ENCODE data around the gene SLC36A3. TPM values are rescaled to one million over a fixed set of nuclear protein-coding genes. Genes with fewer than 3 reads are reported as not detected.
"Not testable (repeated sequence)": the region's sequence is repeated elsewhere in the genome, so short reads cannot be mapped to it uniquely, and the experiment has no call there.

Gene SLC36A3
- total and polyA plus RNA-seq, 3 experiments from 2014 or later, result not detected

- Mint-ChIP-seq H3K36me3 (peaks cover 0 to 4% (median 3%) of the 10 kb centered on the region in 3 donors), H3K9me3 (peaks cover 4 to 7% (median 5%) of the 10 kb centered on the region in 5 donors), H3K4me3 (no peak overlapping the region), H3K4me1 (no peaks in the 10 kb centered on the region), H3K27ac (no peak overlapping the region), H3K27me3 (peaks cover 14 to 36% of the 10 kb centered on the region in 2 donors)
- Histone ChIP-seq H3K27me3 (ENCODE audit: insufficient read depth, low read length, poor library complexity, severe bottlenecking) (no peaks in the 10 kb centered on the region), H3K4me3 (ENCODE audit: low read length) (no peak overlapping the region), H3K36me3 (ENCODE audit: insufficient read depth, low read length) (no peaks in the 10 kb centered on the region), H3K27ac (ENCODE audit: low read depth, low read length) (no peak overlapping the region), H3K9me3 (ENCODE audit: low read length) (no peaks in the 10 kb centered on the region), H3K4me1 (ENCODE audit: insufficient read depth, low read length) (no peaks in the 10 kb centered on the region)
- CTCF ChIA-PET, result interaction anchor here (1.0 to 1.3 kb wide), 3 partner anchors 11 to 81 kb away, joined by 3 to 5 read pairs (median 3); no protein-coding TSS in a partner anchor
- DNase-seq, result peak in 2 of 5 donors; percentile 3 to 19
- POLR2A ChIA-PET, result no interaction called here
Observed at GRCh38 chr5:151315998-151316597, 12.5 kb upstream of the SLC36A3 start.

GRCh38 chr5:151313357-151313756 lies 9.8 kb upstream of the SLC36A3 start:
- no peak overlapping the region for H3K4me3 Mint-ChIP-seq
- no peak for DNase-seq
- no peaks in the 10 kb centered on the region for H3K27me3 ChIP-seq (ENCODE audit: insufficient read depth, low read length, poor library complexity, severe bottlenecking)
- peaks cover 22 to 43% of the 10 kb centered on the region in 2 donors for H3K27me3 Mint-ChIP-seq
- H3K9me3 Mint-ChIP-seq, result peaks cover 11 to 15% (median 13%) of the 10 kb centered on the region in 5 donors
- H3K4me1 ChIP-seq (ENCODE audit: insufficient read depth, low read length), result no peaks in the 10 kb centered on the region
- H3K27ac Mint-ChIP-seq, result no peak overlapping the region
- H3K4me1 Mint-ChIP-seq, result no peaks in the 10 kb centered on the region
- no peak overlapping the region for H3K27ac ChIP-seq (ENCODE audit: low read depth, low read length)
- H3K4me3 ChIP-seq (ENCODE audit: low read length), result no peak overlapping the region
- H3K36me3 Mint-ChIP-seq, result peaks cover 0 to 11% (median 4%) of the 10 kb centered on the region in 3 donors
- ChIA-PET POLR2A (no interaction called here), CTCF (no interaction called here)
- H3K9me3 ChIP-seq (ENCODE audit: low read length), result no peaks in the 10 kb centered on the region
- no peaks in the 10 kb centered on the region for H3K36me3 ChIP-seq (ENCODE audit: insufficient read depth, low read length)

- Mint-ChIP-seq H3K4me3 (no peak overlapping the region), H3K27me3 (peaks cover 22 to 41% of the 10 kb centered on the region in 2 donors), H3K9me3 (peaks cover 11 to 15% (median 13%) of the 10 kb centered on the region in 5 donors), H3K36me3 (peaks cover 0 to 11% (median 4%) of the 10 kb centered on the region in 3 donors), H3K4me1 (no peaks in the 10 kb centered on the region), H3K27ac (peak overlapping the region in 1 of 8 donors; percentile 18)
- no peak for DNase-seq
- Histone ChIP-seq H3K27me3 (ENCODE audit: insufficient read depth, low read length, poor library complexity, severe bottlenecking) (no peaks in the 10 kb centered on the region), H3K27ac (ENCODE audit: low read depth, low read length) (no peak overlapping the region), H3K4me3 (ENCODE audit: low read length) (no peak overlapping the region), H3K4me1 (ENCODE audit: insufficient read depth, low read length) (no peaks in the 10 kb centered on the region), H3K36me3 (ENCODE audit: insufficient read depth, low read length) (no peaks in the 10 kb centered on the region), H3K9me3 (ENCODE audit: low read length) (no peaks in the 10 kb centered on the region)
- ChIA-PET POLR2A (no interaction called here), CTCF (no interaction called here)
Observed at GRCh38 chr5:151312756-151313324, 9.3 kb upstream of the SLC36A3 start.

- Histone ChIP-seq H3K27ac (ENCODE audit: low read depth, low read length) (no peak overlapping the region), H3K27me3 (ENCODE audit: insufficient read depth, low read length, poor library complexity, severe bottlenecking) (no peaks in the 10 kb centered on the region), H3K9me3 (ENCODE audit: low read length) (no peaks in the 10 kb centered on the region), H3K4me3 (ENCODE audit: low read length) (no peak overlapping the region), H3K4me1 (ENCODE audit: insufficient read depth, low read length) (no peaks in the 10 kb centered on the region), H3K36me3 (ENCODE audit: insufficient read depth, low read length) (no peaks in the 10 kb centered on the region)
- H3K27me3 Mint-ChIP-seq, result peaks cover 19 to 37% of the 10 kb centered on the region in 2 donors
- H3K36me3 Mint-ChIP-seq, result peaks cover 0 to 11% (median 4%) of the 10 kb centered on the region in 3 donors
- ChIA-PET CTCF (no interaction called here), POLR2A (no interaction called here)
- no peak overlapping the region for H3K4me3 Mint-ChIP-seq
- no peak overlapping the region for H3K27ac Mint-ChIP-seq
- H3K9me3 Mint-ChIP-seq, result peaks cover 11 to 15% (median 13%) of the 10 kb centered on the region in 5 donors
- no peak for DNase-seq
- no peaks in the 10 kb centered on the region for H3K4me1 Mint-ChIP-seq
Observed at GRCh38 chr5:151310932-151311331, 7.4 kb upstream of the SLC36A3 start.

- H3K4me3 ChIP-seq (ENCODE audit: low read length), result not testable (repeated sequence)
Observed at GRCh38 chr5:151309821-151310220, 6.3 kb upstream of the SLC36A3 start.

GRCh38 chr5:151309266-151309665 lies 5.7 kb upstream of the SLC36A3 start:
- POLR2A ChIA-PET; H3K4me1 ChIP-seq (ENCODE audit: insufficient read depth, low read length); H3K4me3 Mint-ChIP-seq; H3K36me3 ChIP-seq (ENCODE audit: insufficient read depth, low read length); DNase-seq; H3K4me3 ChIP-seq (ENCODE audit: low read length); H3K27me3 ChIP-seq (ENCODE audit: insufficient read depth, low read length, poor library complexity, severe bottlenecking); H3K9me3 ChIP-seq (ENCODE audit: low read length); H3K27ac Mint-ChIP-seq; H3K4me1 Mint-ChIP-seq; CTCF ChIA-PET; H3K27ac ChIP-seq (ENCODE audit: low read depth, low read length): not testable (repeated sequence)
- H3K27me3 Mint-ChIP-seq, result peaks cover 19 to 32% of the 10 kb centered on the region in 2 donors
- H3K36me3 Mint-ChIP-seq, result peaks cover 0 to 11% (median 4%) of the 10 kb centered on the region in 3 donors
- peaks cover 11 to 15% (median 13%) of the 10 kb centered on the region in 5 donors for H3K9me3 Mint-ChIP-seq

More at GRCh38 chr5:151309821-151310220, 6.3 kb upstream of the SLC36A3 start:
- H3K4me1 Mint-ChIP-seq; POLR2A ChIA-PET; H3K27me3 ChIP-seq (ENCODE audit: insufficient read depth, low read length, poor library complexity, severe bottlenecking); DNase-seq; H3K36me3 ChIP-seq (ENCODE audit: insufficient read depth, low read length); H3K4me3 Mint-ChIP-seq; H3K9me3 ChIP-seq (ENCODE audit: low read length); CTCF ChIA-PET; H3K27ac Mint-ChIP-seq; H3K4me1 ChIP-seq (ENCODE audit: insufficient read depth, low read length); H3K27ac ChIP-seq (ENCODE audit: low read depth, low read length): not testable (repeated sequence)
- Mint-ChIP-seq H3K36me3 (peaks cover 0 to 11% (median 4%) of the 10 kb centered on the region in 3 donors), H3K9me3 (peaks cover 11 to 15% (median 13%) of the 10 kb centered on the region in 5 donors), H3K27me3 (peaks cover 19 to 35% of the 10 kb centered on the region in 2 donors)

GRCh38 chr5:151298063-151298855 lies 5.3 kb downstream of the SLC36A3 start:
- no peak overlapping the region for H3K27ac Mint-ChIP-seq
- Histone ChIP-seq H3K27me3 (ENCODE audit: insufficient read depth, low read length, poor library complexity, severe bottlenecking) (peaks cover 6% of the 10 kb centered on the region), H3K4me1 (ENCODE audit: insufficient read depth, low read length) (no peaks in the 10 kb centered on the region), H3K4me3 (ENCODE audit: low read length) (no peak overlapping the region), H3K36me3 (ENCODE audit: insufficient read depth, low read length) (no peaks in the 10 kb centered on the region), H3K27ac (ENCODE audit: low read depth, low read length) (no peak overlapping the region), H3K9me3 (ENCODE audit: low read length) (no peaks in the 10 kb centered on the region)
- H3K27me3 Mint-ChIP-seq, result peaks cover 16 to 52% of the 10 kb centered on the region in 2 donors
- H3K4me1 Mint-ChIP-seq, result no peaks in the 10 kb centered on the region
- ChIA-PET CTCF (no interaction called here), POLR2A (no interaction called here)
- no peak for DNase-seq
- H3K9me3 Mint-ChIP-seq, result no peaks in the 10 kb centered on the region
- peaks cover 0 to 3% (median 0%) of the 10 kb centered on the region in 3 donors for H3K36me3 Mint-ChIP-seq
- no peak overlapping the region for H3K4me3 Mint-ChIP-seq

- H3K9me3 Mint-ChIP-seq, result no peaks in the 10 kb centered on the region
- POLR2A ChIA-PET, result no interaction called here
Observed at GRCh38 chr5:151296974-151297373, 6.6 kb downstream of the SLC36A3 start.

More at GRCh38 chr5:151296974-151297373, 6.6 kb downstream of the SLC36A3 start:
- H3K36me3 ChIP-seq (ENCODE audit: insufficient read depth, low read length), result no peaks in the 10 kb centered on the region
- no peaks in the 10 kb centered on the region for H3K9me3 ChIP-seq (ENCODE audit: low read length)
- no peak overlapping the region for H3K4me3 ChIP-seq (ENCODE audit: low read length)
- H3K27ac ChIP-seq (ENCODE audit: low read depth, low read length), result no peak overlapping the region
- H3K27ac Mint-ChIP-seq, result no peak overlapping the region
- H3K4me1 ChIP-seq (ENCODE audit: insufficient read depth, low read length), result no peaks in the 10 kb centered on the region
- peaks cover 0 to 3% (median 0%) of the 10 kb centered on the region in 3 donors for H3K36me3 Mint-ChIP-seq
- CTCF ChIA-PET, result no interaction called here
- H3K4me3 Mint-ChIP-seq, result no peak overlapping the region
- H3K27me3 Mint-ChIP-seq, result peaks cover 16 to 45% of the 10 kb centered on the region in 2 donors
- H3K4me1 Mint-ChIP-seq, result no peaks in the 10 kb centered on the region
- no peak for DNase-seq
- peaks cover 6% of the 10 kb centered on the region for H3K27me3 ChIP-seq (ENCODE audit: insufficient read depth, low read length, poor library complexity, severe bottlenecking)
